ENCODE results near the gene WDR75. TPM values are rescaled to one million over a fixed set of nuclear protein-coding genes. Genes with fewer than 3 reads are reported as not detected.

Gene WDR75
- polyA plus RNA-seq, 2 donors = 15.3 to 16.5 TPM

DNA sequence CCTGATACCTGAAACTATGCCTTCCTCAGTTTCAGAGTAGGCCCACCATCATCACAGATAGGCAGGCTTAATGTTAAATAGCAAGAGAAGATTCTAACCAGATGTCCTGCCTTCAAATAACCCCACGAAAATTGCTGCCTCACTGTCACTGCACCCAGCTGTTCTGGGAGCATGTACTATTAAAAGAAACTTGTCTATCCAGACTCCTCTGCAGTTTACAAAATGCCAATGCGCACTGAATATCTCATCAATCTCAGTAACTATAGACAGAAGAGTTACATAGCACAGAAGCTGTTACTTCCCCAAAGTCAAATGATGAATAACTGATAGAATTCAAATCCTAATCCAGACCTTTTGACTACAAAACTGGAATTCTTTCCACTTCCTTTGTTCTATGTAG is 43.9 kb downstream of the WDR75 start:
- no peaks in the 10 kb centered on the region for H3K36me3 ChIP-seq (ENCODE audit: control insufficient read depth in 2 of 2, insufficient read depth in 2 of 2, low read length in 1 of 2)
- no peaks in the 10 kb centered on the region for H3K27me3 ChIP-seq (ENCODE audit: control insufficient read depth in 1 of 2, insufficient read depth in 2 of 2, low read length in 2 of 2)
- no peak overlapping the region for H3K27ac ChIP-seq (ENCODE audit: low read depth in 2 of 2, low read length in 1 of 2)
- WGBS, 2 donors = 60 to 79% methylated on average over 2 of the region's 2 CpGs
- H3K4me1 ChIP-seq (ENCODE audit: control insufficient read depth in 2 of 2, insufficient read depth in 2 of 2, low read length in 1 of 2) = no peaks in the 10 kb centered on the region
- no peak overlapping the region for H3K4me3 ChIP-seq (ENCODE audit: low read depth in 1 of 2, low read length in 2 of 2)
- no peaks in the 10 kb centered on the region for H3K9me3 ChIP-seq (ENCODE audit: control insufficient read depth in 2 of 2, insufficient read depth in 1 of 2, low read depth in 1 of 2, low read length in 1 of 2)

DNA sequence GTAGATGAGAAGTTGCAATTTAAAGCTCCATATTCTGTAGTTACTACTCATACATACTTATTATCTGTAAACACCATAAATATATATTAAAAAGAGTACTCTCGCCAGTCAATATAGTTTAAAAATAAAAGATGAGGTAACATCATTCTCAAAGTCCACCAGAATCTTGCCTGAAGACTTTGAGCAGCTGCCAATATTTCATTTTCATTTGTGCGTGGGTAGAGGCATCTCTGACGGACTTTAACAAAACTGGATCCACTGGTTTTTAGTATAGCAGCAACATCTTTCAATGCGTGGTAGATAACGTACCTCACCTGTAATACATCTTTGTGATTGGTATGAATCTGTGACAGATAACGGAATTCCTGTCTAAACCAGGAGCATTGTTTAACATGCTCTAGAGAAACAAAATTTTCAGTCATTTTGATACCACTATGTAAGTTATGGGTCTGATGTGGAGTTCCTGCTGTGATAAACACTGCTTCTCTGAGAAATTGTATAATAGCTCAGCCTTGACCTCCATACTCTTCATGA is 45.0 kb downstream of the WDR75 start:
- H3K27ac ChIP-seq (ENCODE audit: low read depth in 2 of 2, low read length in 1 of 2) = no peak overlapping the region
- no peaks in the 10 kb centered on the region for H3K36me3 ChIP-seq (ENCODE audit: control insufficient read depth in 2 of 2, insufficient read depth in 2 of 2, low read length in 1 of 2)
- 45 to 47% methylated on average over 6 of the region's 6 CpGs for WGBS, 2 donors
- no peak overlapping the region for H3K4me3 ChIP-seq (ENCODE audit: low read depth in 1 of 2, low read length in 2 of 2)
- no peaks in the 10 kb centered on the region for H3K9me3 ChIP-seq (ENCODE audit: control insufficient read depth in 2 of 2, insufficient read depth in 1 of 2, low read depth in 1 of 2, low read length in 1 of 2)
- H3K4me1 ChIP-seq (ENCODE audit: control insufficient read depth in 2 of 2, insufficient read depth in 2 of 2, low read length in 1 of 2) = no peaks in the 10 kb centered on the region
- H3K27me3 ChIP-seq (ENCODE audit: control insufficient read depth in 1 of 2, insufficient read depth in 2 of 2, low read length in 2 of 2) = no peaks in the 10 kb centered on the region

GRCh38 chr2:189487283-189488007 is 46.2 kb downstream of the WDR75 start:
- no peaks in the 10 kb centered on the region for H3K9me3 ChIP-seq (ENCODE audit: control insufficient read depth in 2 of 2, insufficient read depth in 1 of 2, low read depth in 1 of 2, low read length in 1 of 2)
- no peak overlapping the region for H3K4me3 ChIP-seq (ENCODE audit: low read depth in 1 of 2, low read length in 2 of 2)
- H3K27ac ChIP-seq (ENCODE audit: low read depth in 2 of 2, low read length in 1 of 2) = no peak overlapping the region
- no peaks in the 10 kb centered on the region for H3K4me1 ChIP-seq (ENCODE audit: control insufficient read depth in 2 of 2, insufficient read depth in 2 of 2, low read length in 1 of 2)
- 93 to 94% methylated on average over 2 of the region's 2 CpGs for WGBS, 2 donors
- H3K27me3 ChIP-seq (ENCODE audit: control insufficient read depth in 1 of 2, insufficient read depth in 2 of 2, low read length in 2 of 2) = no peaks in the 10 kb centered on the region
- H3K36me3 ChIP-seq (ENCODE audit: control insufficient read depth in 2 of 2, insufficient read depth in 2 of 2, low read length in 1 of 2) = no peaks in the 10 kb centered on the region

DNA sequence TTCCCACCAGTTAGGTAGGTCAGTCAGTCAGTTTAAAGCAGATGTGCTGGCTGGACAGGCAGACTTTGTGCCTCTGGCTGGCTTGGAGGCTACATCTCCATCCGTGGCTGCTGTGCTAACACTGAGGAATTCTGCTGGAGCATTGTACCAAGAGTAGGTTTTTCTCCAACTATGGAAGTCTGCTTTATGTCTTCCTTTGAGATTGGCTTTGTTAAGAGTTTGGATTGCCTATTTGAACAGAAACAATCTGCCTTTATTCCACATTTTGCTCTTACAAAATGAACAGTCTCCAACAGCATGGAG is 46.7 kb downstream of the WDR75 start:
- H3K4me3 ChIP-seq (ENCODE audit: low read depth in 1 of 2, low read length in 2 of 2) = no peak overlapping the region
- 63 to 74% methylated on average over 1 of the region's 1 CpG for WGBS, 2 donors

DNA sequence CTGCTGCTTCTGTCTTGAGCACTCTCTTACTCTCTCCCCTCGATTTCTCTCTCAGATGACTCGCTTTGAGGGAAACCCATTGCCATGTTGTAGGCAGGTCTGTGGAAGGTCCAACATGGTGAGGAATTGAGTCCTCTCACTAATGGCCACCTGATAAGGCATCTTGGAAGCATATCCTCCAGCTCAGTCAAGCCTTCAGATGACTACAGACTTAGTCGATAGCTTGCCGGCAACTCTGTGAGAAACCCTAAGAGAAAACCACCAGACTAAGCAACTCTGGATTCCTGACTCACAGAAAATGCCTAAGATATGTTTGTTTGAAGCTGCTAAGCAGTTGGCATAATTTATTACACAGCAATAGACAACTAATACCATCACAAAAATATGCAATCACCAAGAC is 51.2 kb downstream of the WDR75 start:
- Histone ChIP-seq H3K4me3 (ENCODE audit: low read depth in 1 of 2, low read length in 2 of 2) (no peak overlapping the region), H3K4me1 (ENCODE audit: control insufficient read depth in 2 of 2, insufficient read depth in 2 of 2, low read length in 1 of 2) (no peaks in the 10 kb centered on the region), H3K36me3 (ENCODE audit: control insufficient read depth in 2 of 2, insufficient read depth in 2 of 2, low read length in 1 of 2) (no peaks in the 10 kb centered on the region), H3K27me3 (ENCODE audit: control insufficient read depth in 1 of 2, insufficient read depth in 2 of 2, low read length in 2 of 2) (no peaks in the 10 kb centered on the region), H3K9me3 (ENCODE audit: control insufficient read depth in 2 of 2, insufficient read depth in 1 of 2, low read depth in 1 of 2, low read length in 1 of 2) (no peaks in the 10 kb centered on the region), H3K27ac (ENCODE audit: low read depth in 2 of 2, low read length in 1 of 2) (no peak overlapping the region)
- WGBS, 2 donors = 91 to 94% methylated on average over 4 of the region's 4 CpGs

More for the DNA sequence above, 46.7 kb downstream of the WDR75 start:
- Histone ChIP-seq H3K36me3 (ENCODE audit: control insufficient read depth in 2 of 2, insufficient read depth in 2 of 2, low read length in 1 of 2) (no peaks in the 10 kb centered on the region), H3K27ac (ENCODE audit: low read depth in 2 of 2, low read length in 1 of 2) (no peak overlapping the region), H3K4me1 (ENCODE audit: control insufficient read depth in 2 of 2, insufficient read depth in 2 of 2, low read length in 1 of 2) (no peaks in the 10 kb centered on the region), H3K9me3 (ENCODE audit: control insufficient read depth in 2 of 2, insufficient read depth in 1 of 2, low read depth in 1 of 2, low read length in 1 of 2) (no peaks in the 10 kb centered on the region), H3K27me3 (ENCODE audit: control insufficient read depth in 1 of 2, insufficient read depth in 2 of 2, low read length in 2 of 2) (no peaks in the 10 kb centered on the region)

DNA sequence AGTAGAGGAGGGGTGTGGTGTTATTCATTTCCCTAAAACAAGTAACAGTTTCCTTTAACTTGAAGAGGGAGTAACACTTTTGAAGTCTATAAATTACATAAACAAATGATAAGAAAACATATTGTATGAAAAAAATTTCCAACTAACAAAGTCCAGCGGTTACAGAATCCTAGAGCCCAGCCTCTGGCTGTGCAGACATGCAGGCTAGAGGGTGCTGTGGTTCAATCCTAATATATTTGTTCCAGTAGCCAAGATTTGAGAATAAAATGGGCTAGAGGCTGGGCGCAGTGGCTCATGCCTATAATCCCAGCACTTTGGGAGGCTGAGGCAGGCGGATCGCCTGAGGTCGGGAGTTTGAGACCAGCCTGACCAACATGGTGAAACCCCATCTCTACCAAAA is 56.9 kb downstream of the WDR75 start:
- 83 to 85% methylated on average over 5 of the region's 5 CpGs for WGBS, 2 donors
- H3K4me3 ChIP-seq (ENCODE audit: low read depth in 1 of 2, low read length in 2 of 2) = no peak overlapping the region
- H3K27me3 ChIP-seq (ENCODE audit: control insufficient read depth in 1 of 2, insufficient read depth in 2 of 2, low read length in 2 of 2) = no peaks in the 10 kb centered on the region
- no peaks in the 10 kb centered on the region for H3K36me3 ChIP-seq (ENCODE audit: control insufficient read depth in 2 of 2, insufficient read depth in 2 of 2, low read length in 1 of 2)
- no peak overlapping the region for H3K27ac ChIP-seq (ENCODE audit: low read depth in 2 of 2, low read length in 1 of 2)
- no peaks in the 10 kb centered on the region for H3K4me1 ChIP-seq (ENCODE audit: control insufficient read depth in 2 of 2, insufficient read depth in 2 of 2, low read length in 1 of 2)
- no peaks in the 10 kb centered on the region for H3K9me3 ChIP-seq (ENCODE audit: control insufficient read depth in 2 of 2, insufficient read depth in 1 of 2, low read depth in 1 of 2, low read length in 1 of 2)

GRCh38 chr2:189499137-189499536 is 57.9 kb downstream of the WDR75 start:
- Histone ChIP-seq H3K4me1 (ENCODE audit: control insufficient read depth in 2 of 2, insufficient read depth in 2 of 2, low read length in 1 of 2) (no peaks in the 10 kb centered on the region), H3K9me3 (ENCODE audit: control insufficient read depth in 2 of 2, insufficient read depth in 1 of 2, low read depth in 1 of 2, low read length in 1 of 2) (no peaks in the 10 kb centered on the region), H3K27me3 (ENCODE audit: control insufficient read depth in 1 of 2, insufficient read depth in 2 of 2, low read length in 2 of 2) (no peaks in the 10 kb centered on the region), H3K4me3 (ENCODE audit: low read depth in 1 of 2, low read length in 2 of 2) (no peak overlapping the region), H3K27ac (ENCODE audit: low read depth in 2 of 2, low read length in 1 of 2) (no peak overlapping the region), H3K36me3 (ENCODE audit: control insufficient read depth in 2 of 2, insufficient read depth in 2 of 2, low read length in 1 of 2) (no peaks in the 10 kb centered on the region)
- 53 to 91% methylated on average over 1 of the region's 1 CpG for WGBS, 2 donors

DNA sequence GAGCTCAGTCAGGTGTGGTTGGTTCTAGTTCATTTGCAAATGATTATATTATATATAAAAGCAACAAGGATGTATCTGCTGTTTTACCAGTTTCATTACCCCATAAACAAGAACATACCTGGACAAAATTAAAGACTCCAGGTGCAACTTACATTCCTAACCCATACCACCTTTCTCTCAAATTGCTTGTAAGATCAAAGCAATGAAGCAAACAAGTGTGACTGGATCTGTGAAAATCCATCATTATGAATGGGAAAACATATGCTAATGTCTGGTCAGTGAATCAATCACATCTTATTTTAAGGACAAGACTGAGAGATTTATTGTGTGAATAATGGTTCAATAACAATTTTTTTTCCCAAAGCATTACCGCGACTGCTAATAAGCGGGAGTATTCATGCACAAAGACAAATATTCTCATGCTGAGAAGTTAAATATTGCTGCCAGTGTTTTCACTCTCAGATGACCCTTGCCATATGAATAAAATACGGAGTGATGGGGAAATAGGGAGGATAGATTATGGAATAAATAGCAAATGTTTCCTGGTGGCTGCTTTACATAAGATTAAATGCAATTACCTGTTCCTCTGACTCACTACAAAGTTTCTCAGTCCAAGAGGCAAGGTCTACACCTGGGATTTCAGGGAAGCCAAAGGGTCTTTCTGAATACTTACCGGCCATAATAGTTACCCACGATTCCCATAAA is 59.3 kb downstream of the WDR75 start:
- no peak overlapping the region for H3K27ac ChIP-seq (ENCODE audit: low read depth in 2 of 2, low read length in 1 of 2)
- H3K36me3 ChIP-seq (ENCODE audit: control insufficient read depth in 2 of 2, insufficient read depth in 2 of 2, low read length in 1 of 2) = no peaks in the 10 kb centered on the region
- H3K4me3 ChIP-seq (ENCODE audit: low read depth in 1 of 2, low read length in 2 of 2) = no peak overlapping the region
- no peaks in the 10 kb centered on the region for H3K9me3 ChIP-seq (ENCODE audit: control insufficient read depth in 2 of 2, insufficient read depth in 1 of 2, low read depth in 1 of 2, low read length in 1 of 2)
- H3K4me1 ChIP-seq (ENCODE audit: control insufficient read depth in 2 of 2, insufficient read depth in 2 of 2, low read length in 1 of 2) = no peaks in the 10 kb centered on the region
- WGBS, 2 donors = 65 to 79% methylated on average over 6 of the region's 6 CpGs
- peaks cover 0 to 2% of the 10 kb centered on the region in 2 donors for H3K27me3 ChIP-seq (ENCODE audit: control insufficient read depth in 1 of 2, insufficient read depth in 2 of 2, low read length in 2 of 2)

DNA sequence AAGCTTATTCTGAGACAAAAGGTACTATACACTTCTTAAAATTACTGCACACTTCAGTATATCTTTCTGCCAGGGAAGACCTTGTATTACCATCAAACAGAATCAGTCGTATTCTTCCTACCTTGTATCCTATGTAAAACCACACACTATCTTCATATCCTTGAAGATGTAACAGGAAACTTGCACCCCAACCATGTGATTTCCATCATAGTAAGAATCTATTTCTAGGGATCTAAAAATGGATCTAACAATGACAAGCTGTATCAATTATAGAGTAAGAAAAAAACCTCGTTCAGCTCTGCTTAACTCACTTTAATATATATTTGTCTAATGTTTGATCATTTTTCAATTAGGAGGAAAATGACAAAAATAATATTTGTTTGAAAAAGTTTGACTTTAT is 60.2 kb downstream of the WDR75 start:
- peaks cover 0 to 2% of the 10 kb centered on the region in 2 donors for H3K27me3 ChIP-seq (ENCODE audit: control insufficient read depth in 1 of 2, insufficient read depth in 2 of 2, low read length in 2 of 2)
- H3K4me1 ChIP-seq (ENCODE audit: control insufficient read depth in 2 of 2, insufficient read depth in 2 of 2, low read length in 1 of 2) = no peaks in the 10 kb centered on the region
- no peak overlapping the region for H3K4me3 ChIP-seq (ENCODE audit: low read depth in 1 of 2, low read length in 2 of 2)
- WGBS, 2 donors = 71 to 72% methylated on average over 2 of the region's 2 CpGs
- H3K27ac ChIP-seq (ENCODE audit: low read depth in 2 of 2, low read length in 1 of 2) = no peak overlapping the region
- H3K36me3 ChIP-seq (ENCODE audit: control insufficient read depth in 2 of 2, insufficient read depth in 2 of 2, low read length in 1 of 2) = no peaks in the 10 kb centered on the region
- no peaks in the 10 kb centered on the region for H3K9me3 ChIP-seq (ENCODE audit: control insufficient read depth in 2 of 2, insufficient read depth in 1 of 2, low read depth in 1 of 2, low read length in 1 of 2)

DNA sequence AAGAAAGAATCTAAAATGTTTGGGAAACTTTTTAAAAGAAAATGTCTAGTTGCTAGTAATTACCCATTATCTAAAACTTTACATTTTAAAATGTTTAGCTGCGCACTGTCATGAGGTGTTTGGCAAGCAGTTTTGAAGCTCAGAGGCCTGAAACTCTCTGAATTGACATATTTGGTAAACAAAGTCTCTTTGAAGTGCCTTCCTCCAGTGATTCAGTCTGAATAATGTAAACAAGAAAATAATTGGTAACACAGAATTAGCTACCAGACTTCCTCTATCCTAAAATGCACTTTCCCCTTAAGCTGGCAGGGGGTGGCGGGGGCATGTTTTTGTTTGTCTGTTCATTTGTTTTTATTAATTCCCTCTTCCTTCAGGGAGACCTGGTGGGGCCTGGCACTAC is 61.4 kb downstream of the WDR75 start:
- Histone ChIP-seq H3K36me3 (ENCODE audit: control insufficient read depth in 2 of 2, insufficient read depth in 2 of 2, low read length in 1 of 2) (no peaks in the 10 kb centered on the region), H3K27me3 (ENCODE audit: control insufficient read depth in 1 of 2, insufficient read depth in 2 of 2, low read length in 2 of 2) (peaks cover 0 to 2% of the 10 kb centered on the region in 2 donors), H3K9me3 (ENCODE audit: control insufficient read depth in 2 of 2, insufficient read depth in 1 of 2, low read depth in 1 of 2, low read length in 1 of 2) (no peaks in the 10 kb centered on the region), H3K27ac (ENCODE audit: low read depth in 2 of 2, low read length in 1 of 2) (no peak overlapping the region), H3K4me1 (ENCODE audit: control insufficient read depth in 2 of 2, insufficient read depth in 2 of 2, low read length in 1 of 2) (no peaks in the 10 kb centered on the region), H3K4me3 (ENCODE audit: low read depth in 1 of 2, low read length in 2 of 2) (no peak overlapping the region)
- 91 to 92% methylated on average over 2 of the region's 2 CpGs for WGBS, 2 donors

Measured in esophagus (tissue), 2 donors.